ENCODE measurements around the gene PIAS4.
"Not testable (repeated sequence)": the region's sequence is repeated elsewhere in the genome, so short reads cannot be mapped to it uniquely, and the experiment has no call there.

PIAS4 gene

DNA sequence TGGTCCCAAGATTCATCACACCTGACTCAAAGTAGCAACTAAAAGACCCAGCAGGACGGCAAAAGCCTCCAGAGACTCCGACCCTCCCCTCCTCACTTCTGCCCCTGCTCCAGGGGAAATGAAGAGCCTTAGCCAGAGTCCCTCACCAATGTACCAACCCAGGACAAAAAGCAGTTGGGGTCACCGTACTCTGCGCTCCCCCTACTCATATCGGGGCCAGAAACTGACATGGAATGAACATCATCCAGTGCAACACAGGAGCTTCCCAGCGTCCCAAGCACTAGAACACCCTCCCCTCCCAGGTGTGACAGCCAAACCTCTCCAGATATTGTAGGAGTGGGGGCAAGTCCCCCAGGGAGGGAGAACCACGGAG lies 24.0 kb upstream of the PIAS4 start:
- Mint-ChIP-seq H3K9me3 (no peaks in the 10 kb centered on the region), H3K36me3 (peaks cover 88% of the 10 kb centered on the region), H3K4me1 (peaks cover 55% of the 10 kb centered on the region), H3K4me3 (peak overlapping the region; percentile 96), H3K27ac (peak overlapping the region; percentile 99)
- DNase-seq (ENCODE audit: low spot score in 2 of 2) (no peak), ATAC-seq (no peak)

DNA sequence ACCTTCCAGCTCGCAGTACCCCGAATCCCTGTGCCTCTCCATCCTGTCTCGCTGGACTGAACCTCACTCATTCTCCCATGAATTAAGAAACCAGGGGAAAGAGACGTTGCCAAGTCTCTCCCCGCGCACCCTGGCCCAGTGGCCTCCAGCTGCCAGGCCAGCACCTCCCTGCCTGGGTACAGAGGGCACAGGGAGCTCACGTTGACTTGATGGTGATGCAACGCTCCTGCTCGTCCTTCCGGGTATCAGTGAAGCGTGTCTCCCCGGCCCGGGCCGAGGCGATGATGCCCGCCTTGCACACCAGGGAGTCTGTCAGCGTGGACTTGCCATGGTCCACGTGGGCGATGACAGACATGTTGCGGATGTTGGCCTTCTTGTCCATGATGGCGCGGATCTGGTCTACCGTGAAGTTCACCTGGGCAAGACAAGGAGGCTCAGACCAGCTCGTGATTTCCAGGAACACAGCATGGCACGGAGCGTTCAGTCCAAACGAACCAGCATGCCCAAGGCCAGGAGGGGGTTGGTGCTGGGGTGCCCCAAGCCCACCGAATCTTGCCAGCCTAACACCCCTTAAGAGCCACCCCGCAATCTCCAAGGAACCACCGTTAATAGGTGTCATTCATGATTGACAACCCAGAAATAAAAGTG lies 23.5 kb upstream of the PIAS4 start:
- Mint-ChIP-seq H3K4me3 (peak overlapping the region; percentile 96), H3K9me3 (no peaks in the 10 kb centered on the region), H3K4me1 (peaks cover 54% of the 10 kb centered on the region), H3K27ac (peak overlapping the region; percentile 99), H3K36me3 (peaks cover 82% of the 10 kb centered on the region)
- ATAC-seq (peak; percentile 2), DNase-seq (ENCODE audit: low spot score in 2 of 2) (peak in 1 of 2 donors; percentile 58)

DNA sequence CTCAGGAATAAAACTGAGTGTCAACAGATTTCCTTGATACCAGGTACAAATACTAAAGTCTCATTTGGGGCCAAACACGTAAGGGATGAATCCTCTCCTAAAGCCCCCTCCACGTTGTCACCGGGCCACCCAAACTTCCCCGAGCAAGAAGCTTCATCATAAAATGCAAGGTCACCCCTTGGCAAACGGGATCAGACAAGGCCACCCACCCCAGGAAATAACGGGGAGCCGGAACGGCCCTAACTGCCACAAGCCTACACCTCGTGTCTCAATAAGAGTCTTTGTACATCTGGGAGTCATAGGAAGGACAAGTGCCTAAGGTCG lies 23.0 kb upstream of the PIAS4 start:
- ATAC-seq: no peak
- Mint-ChIP-seq H3K36me3 (peaks cover 77% of the 10 kb centered on the region), H3K4me3 (peak overlapping the region; percentile 96)

DNA sequence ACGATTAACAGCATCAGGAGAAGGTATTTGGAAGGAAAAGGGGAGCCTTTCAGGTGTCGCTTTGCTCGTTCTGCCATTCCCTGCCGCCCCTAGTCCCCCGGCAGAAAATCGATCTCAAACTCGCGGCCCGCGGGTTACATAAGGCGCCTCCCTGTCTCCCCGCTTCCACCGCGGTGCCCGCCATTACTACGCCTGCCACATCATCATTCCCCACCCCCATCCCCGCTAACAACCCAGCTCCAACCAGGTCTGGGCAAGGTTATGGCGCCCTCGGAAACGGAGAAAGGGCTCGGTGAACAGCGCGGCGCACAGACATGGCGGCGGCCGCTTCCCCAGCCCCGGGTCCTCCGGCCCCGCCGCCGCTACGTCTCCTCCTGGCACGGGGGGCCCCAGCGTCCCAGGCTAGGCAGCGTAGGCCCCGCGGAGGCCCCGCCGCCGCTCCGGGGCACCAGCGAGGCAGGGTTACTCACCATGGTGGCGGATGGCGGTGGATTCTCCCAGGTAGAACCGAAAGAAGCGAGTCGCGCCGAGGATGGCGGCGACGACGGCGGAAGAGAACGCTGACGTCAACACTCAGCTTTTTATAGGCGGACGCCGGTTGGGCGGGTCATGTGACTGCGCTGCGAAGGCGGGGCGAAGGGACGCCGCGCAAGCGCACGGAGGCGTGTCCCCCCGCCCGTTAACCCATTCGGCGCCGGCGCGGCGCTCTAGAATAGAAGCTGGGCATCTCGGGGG lies 22.5 kb upstream of the PIAS4 start, which contains the start of gene EEF2:
Gene EEF2 (minus strand): TSS at position 556 of the 735 bp plus-strand sequence. CDS start 83 bp downstream, at position 473.
- ATAC-seq (peak; percentile 51), DNase-seq (ENCODE audit: low spot score in 2 of 2) (peak; percentile 92 to 95)
- H3K4me1 Mint-ChIP-seq: peaks cover 46% of the 10 kb centered on the region
- peaks cover 72% of the 10 kb centered on the region for H3K36me3 Mint-ChIP-seq
- no peaks in the 10 kb centered on the region for H3K9me3 Mint-ChIP-seq
- H3K4me3 Mint-ChIP-seq: peak within 1 kb of the TSS; percentile 96
- H3K27ac Mint-ChIP-seq: peak within 1 kb of the TSS; percentile 99

More for the DNA sequence above, 23.0 kb upstream of the PIAS4 start:
- H3K27ac Mint-ChIP-seq: peak overlapping the region; percentile 99
- peaks cover 49% of the 10 kb centered on the region for H3K4me1 Mint-ChIP-seq
- no peak for DNase-seq (ENCODE audit: low spot score in 2 of 2)
- H3K9me3 Mint-ChIP-seq: no peaks in the 10 kb centered on the region

DNA sequence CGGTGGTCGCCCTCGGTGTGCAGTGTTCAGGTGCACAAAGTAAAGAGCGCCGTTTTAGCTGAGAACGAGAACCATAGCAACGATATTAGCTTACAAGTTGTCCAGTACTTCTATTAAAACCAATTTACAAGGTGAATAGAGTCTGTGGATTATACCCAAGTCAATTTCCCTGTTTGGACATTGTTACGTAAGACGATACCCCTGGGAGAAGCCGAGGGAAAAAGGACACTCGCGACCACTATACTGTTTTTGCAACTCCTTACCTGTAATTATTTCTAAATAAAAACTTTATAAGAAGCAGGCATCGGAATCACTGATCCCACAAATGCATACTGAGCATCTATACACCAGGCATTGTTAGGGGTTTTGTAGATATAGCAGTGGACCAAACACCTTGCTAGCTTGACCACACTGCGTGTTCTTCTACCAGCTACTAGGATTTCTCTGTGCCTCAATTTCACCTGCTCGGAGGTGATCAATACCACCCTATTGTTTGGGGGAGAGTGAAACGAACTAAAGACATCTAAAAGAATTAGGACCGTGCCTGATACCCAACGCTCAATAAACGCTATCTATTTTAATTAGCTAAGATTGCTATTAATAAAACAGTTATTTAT lies 21.8 kb upstream of the PIAS4 start:
- Mint-ChIP-seq H3K27ac (peak overlapping the region; percentile 99), H3K9me3 (peaks cover 1% of the 10 kb centered on the region), H3K4me1 (peaks cover 50% of the 10 kb centered on the region), H3K4me3 (peak overlapping the region; percentile 96), H3K36me3 (peaks cover 65% of the 10 kb centered on the region)
- DNase-seq (ENCODE audit: low spot score in 2 of 2) (peak in 1 of 2 donors; percentile 52), ATAC-seq (no peak)

DNA sequence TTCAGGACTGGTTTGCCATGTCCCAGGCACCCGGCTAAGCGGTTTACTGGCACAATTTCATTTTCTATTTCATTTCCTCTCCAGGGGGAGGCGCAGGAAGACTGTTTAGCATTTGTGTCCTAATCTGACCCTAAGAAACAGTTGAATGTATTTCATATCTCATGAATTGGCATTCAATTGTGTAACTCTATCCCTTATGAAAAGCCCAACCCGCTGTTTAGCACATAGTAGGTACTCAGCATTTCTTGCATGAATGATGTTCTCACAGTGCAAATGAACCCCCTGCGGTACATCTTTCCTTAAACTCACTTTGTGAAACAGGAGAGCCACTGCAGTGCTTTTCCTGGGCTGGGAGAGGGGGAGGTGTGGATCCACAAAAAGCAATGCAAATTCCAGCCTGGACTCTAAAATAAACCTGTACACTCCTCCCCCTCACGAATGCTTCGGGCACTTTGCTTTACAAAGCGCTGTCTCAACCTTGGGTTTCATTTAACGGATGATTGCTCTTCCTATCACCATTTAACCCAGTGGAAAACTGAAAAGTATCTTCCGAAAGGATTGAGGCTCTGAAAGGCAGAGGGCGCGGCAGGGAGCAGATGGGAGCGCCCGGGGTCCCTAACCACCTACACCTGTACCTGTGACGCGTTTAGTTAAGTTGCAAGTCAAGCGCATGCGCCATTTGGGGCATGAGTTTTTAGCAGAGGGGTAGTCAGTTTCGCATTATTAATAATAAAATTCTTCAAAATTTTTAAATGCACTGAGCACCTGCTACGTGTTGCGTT lies 21.1 kb upstream of the PIAS4 start:
- Mint-ChIP-seq H3K36me3 (peaks cover 58% of the 10 kb centered on the region), H3K27ac (peak overlapping the region; percentile 45), H3K4me1 (peaks cover 49% of the 10 kb centered on the region), H3K9me3 (peaks cover 3% of the 10 kb centered on the region), H3K4me3 (peak overlapping the region; percentile 96)
- ATAC-seq (peak; percentile 30), DNase-seq (ENCODE audit: low spot score in 2 of 2) (peak in 1 of 2 donors; percentile 77)

DNA sequence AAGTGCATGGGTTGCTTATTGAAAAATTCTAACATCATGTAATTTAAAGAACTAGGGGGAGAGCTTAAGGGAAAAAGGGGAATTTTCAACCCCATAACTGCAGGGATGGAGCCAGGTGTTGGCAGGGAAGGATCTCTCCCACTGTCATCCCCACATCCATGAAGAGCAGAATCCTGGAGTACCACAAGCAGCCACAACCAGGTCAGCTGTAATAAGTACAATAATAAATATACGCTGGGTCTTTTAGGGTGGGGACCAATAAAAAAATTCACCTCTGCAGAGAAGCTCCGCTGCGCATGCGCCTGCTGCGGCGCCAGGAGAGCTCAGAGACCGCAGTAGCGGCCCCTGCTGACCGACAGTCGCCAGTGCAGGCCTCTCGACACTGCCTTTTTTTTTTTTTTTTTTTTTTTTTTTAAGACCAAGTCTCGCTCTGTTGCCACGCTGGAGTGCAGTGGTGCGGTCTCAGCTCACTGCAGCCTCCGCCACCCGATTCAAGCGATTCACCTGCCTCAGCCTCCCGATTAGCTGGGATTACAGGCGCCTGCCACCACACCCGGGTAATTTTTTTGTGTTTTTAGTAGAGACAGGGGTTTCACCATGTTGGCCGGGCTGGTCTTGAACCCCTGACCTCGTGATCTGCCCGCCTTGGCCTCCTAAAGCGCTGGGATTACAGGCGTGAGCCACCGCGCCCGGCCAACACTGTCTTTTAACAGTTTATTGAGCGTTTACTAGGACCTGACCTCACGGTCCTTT lies 19.7 kb upstream of the PIAS4 start:
- Mint-ChIP-seq H3K9me3 (peaks cover 3% of the 10 kb centered on the region), H3K36me3 (peaks cover 45% of the 10 kb centered on the region), H3K27ac (peak overlapping the region; percentile 63), H3K4me3 (peak overlapping the region; percentile 96), H3K4me1 (peaks cover 37% of the 10 kb centered on the region)
- DNase-seq (ENCODE audit: low spot score in 2 of 2): peak; percentile 84 to 91
- peak; percentile 46 for ATAC-seq

DNA sequence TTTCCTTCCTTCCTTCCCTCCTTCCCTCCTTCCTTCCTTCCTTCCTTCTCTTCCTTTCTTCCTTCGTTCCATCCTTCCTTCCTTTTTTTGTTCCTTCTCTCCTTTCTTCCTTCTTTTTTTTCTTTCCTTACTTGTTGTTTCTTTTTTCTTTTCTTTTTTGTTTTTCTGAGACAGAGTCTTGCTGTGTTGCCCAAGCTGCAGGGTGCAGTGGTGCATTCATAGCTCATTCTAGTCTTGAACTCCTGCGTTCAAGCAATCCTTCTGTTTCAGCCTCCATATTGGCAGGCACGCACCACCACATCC lies 16.8 kb upstream of the PIAS4 start:
- peak overlapping the region; percentile 80 for H3K4me3 Mint-ChIP-seq

DNA sequence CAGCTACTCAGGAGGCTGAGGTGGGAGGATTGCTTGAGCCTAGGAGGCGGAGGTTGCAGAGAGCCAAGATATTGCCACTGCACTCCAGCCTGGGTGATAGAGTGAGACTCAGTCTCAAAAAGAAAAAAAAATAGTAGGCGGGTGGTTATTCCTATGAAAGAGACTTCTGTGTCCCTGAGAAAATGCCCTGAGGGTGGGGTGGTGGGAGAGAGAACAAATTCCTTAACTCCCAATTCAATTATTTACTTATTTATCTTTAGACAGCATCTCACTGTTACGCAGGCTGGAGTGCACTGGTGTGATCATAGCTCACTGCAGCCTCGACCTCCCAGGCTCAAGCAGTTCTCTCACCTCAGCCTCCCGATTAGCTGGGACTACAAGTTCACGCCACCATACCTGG lies 11.9 kb upstream of the PIAS4 start:
- Mint-ChIP-seq H3K4me3 (no peak overlapping the region), H3K4me1 (peaks cover 5% of the 10 kb centered on the region), H3K9me3 (peaks cover 3% of the 10 kb centered on the region), H3K27ac (no peak overlapping the region), H3K36me3 (no peaks in the 10 kb centered on the region)
- DNase-seq (ENCODE audit: low spot score in 2 of 2) (no peak), ATAC-seq (no peak)

More for the DNA sequence above, 16.8 kb upstream of the PIAS4 start:
- DNase-seq (ENCODE audit: low spot score in 2 of 2) (no peak), ATAC-seq (no peak)
- Mint-ChIP-seq H3K27ac (peak overlapping the region; percentile 30), H3K4me1 (peaks cover 16% of the 10 kb centered on the region), H3K36me3 (peaks cover 16% of the 10 kb centered on the region), H3K9me3 (peaks cover 3% of the 10 kb centered on the region)

DNA sequence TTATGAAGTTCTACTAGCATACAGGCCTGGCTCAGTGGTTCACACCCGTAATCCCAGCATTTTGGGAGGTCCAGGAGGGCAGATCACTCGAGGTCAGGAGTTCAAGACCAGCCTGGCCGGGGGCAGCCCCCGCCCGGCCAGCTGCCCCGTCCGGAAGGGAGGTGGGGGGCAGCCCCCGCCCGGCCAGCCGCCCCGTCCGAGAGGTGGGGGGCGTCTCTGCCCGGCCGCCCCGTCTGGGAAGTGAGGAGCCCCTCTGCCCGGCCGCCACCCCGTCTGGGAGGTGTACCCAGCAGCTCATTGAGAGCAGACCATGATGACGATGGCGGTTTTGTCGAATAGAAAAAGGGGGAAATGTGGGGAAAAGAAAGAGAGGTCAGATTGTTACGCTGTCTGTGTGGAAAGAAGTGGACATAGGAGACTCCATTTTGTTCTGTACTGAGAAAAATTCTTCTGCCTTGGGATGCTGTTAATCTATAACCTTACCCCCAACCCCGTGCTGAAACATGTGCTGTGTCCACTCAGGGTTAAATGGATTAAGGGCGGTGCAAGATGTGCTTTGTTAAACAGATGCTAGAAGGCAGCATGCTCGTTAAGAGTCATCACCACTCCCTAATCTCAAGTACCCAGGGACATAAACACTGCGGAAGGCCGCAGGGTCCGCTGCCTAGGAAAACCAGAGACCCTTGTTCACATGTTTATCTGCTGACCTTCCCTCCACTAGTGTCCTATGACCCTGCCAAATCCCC lies 8.7 kb upstream of the PIAS4 start:
- H3K27ac Mint-ChIP-seq; ATAC-seq; H3K4me1 Mint-ChIP-seq; DNase-seq (ENCODE audit: low spot score in 2 of 2); H3K4me3 Mint-ChIP-seq; H3K9me3 Mint-ChIP-seq; H3K36me3 Mint-ChIP-seq: not testable (repeated sequence)

DNA sequence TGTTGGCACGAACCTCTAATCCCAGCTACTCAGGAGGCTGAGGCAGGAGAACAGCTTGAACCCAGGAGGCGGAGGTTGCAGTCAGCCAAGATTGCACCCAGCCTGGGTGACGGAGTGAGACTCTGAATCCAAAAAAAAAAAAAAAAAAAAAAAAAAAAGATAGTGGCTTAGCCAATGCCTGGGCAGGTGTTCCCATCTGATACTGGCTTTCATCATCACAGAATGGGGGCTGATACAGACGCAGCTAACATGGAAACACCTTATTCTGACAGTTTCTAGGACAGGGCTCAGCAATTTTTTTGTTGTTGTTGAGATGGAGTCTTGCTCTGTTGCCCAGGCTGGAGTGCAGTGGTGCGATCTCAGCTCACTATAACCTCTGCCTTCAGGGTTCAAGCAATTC lies 6.7 kb upstream of the PIAS4 start:
- H3K9me3 Mint-ChIP-seq; H3K4me1 Mint-ChIP-seq; ATAC-seq; DNase-seq (ENCODE audit: low spot score in 2 of 2); H3K4me3 Mint-ChIP-seq; H3K27ac Mint-ChIP-seq; H3K36me3 Mint-ChIP-seq: not testable (repeated sequence)

DNA sequence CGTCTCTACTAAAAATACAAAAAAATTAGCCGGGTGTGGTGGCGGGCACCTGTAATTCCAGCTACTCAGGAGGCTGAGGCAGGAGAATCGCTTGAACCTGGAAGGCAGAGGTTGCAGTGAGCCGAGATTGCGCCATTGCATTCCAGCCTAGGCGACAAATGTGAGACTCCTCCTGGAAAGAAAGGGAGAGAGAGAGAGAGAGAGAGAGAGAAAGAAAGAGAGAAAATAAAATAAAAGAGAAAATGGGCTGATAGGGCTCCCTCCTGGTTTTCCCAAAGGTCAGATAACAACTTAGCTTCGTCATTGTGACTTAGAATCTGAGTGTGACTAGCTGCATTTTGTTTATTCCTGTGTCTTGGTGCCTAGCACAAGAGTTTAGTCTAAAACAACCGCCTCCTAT lies 2.1 kb upstream of the PIAS4 start:
- H3K36me3 Mint-ChIP-seq; H3K27ac Mint-ChIP-seq; H3K9me3 Mint-ChIP-seq; ATAC-seq; DNase-seq (ENCODE audit: low spot score in 2 of 2): not testable (repeated sequence)
- peaks cover 17% of the 10 kb centered on the region for H3K4me1 Mint-ChIP-seq
- H3K4me3 Mint-ChIP-seq: peak overlapping the region; percentile 78

DNA sequence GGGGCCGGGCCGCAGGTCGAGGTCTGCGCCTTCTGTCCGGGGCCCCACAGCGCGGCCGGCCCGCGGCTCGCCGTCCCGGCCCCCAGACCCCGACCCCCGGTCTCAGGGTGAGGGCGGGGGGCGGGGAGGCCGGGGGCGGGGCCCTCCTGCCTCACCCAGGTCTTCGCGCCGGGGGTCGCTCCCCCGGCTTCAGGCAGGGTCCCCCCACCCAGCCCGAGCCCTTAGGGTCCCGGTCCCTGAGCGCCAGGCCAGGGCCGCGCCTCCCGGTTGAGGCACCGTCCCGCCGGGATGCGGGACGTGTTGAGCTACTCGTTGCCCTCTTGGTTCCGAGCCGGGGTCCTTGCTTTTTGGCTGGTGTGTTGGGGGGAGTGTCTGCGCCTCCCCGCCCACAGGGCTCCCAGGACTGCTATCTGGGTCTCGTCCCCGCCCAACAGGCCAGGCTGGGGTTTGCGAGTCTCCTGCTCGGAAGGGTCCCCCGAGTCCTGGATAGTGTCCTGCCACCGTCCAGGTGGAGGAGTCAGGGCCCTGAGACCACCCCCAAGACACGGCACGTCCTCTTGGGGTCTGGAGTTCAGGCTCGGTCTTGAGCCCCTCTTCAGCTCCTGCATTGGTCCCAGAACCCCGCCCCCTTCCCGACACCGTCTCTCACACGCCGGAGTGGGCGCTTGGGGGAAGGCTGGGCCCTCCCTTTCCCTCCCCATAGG lies 452 bp downstream of the PIAS4 start:
- Mint-ChIP-seq H3K27ac (peak overlapping the region; percentile 83), H3K4me1 (peaks cover 32% of the 10 kb centered on the region), H3K4me3 (peak overlapping the region; percentile 78), H3K36me3 (peaks cover 10% of the 10 kb centered on the region), H3K9me3 (no peaks in the 10 kb centered on the region)
- DNase-seq (ENCODE audit: low spot score in 2 of 2): peak in 1 of 2 donors; percentile 63
- no peak for ATAC-seq
